GM20000 (cell line): ENCODE results near the gene CDC42EP2.

Source experiments
- DNase-seq: peaks from one replicate; pipeline ENCODE4 v3.0.0; 2012; ENCODE audit warnings: low spot score
- CTCF ChIP-seq: IDR thresholded peaks from 2 replicates; pipeline ENCODE4 v1.5.1; 2012; ENCODE audit warnings: mild to moderate bottlenecking, control low read depth; ENCODE audit errors: extremely low read depth, missing control alignments

Gene CDC42EP2

GRCh38 chr11:65279279-65279678 is 35.4 kb upstream of the CDC42EP2 start:
- DNase-seq, result no peak
- TF ChIP-seq CTCF, result no peak

- TF ChIP-seq CTCF, result no peak
- peak; percentile 64 for DNase-seq
Measured at GRCh38 chr11:65279741-65280440, 34.8 kb upstream of the CDC42EP2 start.

DNA sequence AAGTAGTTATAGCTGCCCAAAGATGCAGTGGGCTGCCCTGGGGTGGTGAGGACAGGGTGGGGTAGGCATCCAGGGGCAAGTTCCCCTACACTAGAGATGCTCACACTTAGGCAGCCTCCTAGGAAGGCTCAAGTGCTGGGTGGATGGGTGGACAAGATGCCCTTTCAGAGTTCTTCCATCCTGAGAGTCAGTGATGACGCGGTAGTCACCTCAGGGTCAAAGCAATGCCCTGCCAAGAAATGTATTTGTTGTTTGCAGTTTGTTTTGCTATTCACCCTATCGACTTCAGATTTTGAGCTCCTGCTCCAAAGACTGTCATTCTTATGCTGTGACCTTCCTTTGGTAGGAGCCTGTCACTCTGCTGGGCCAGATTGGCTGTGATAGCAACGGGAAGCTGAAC is 34.0 kb upstream of the CDC42EP2 start:
- no peak for DNase-seq
- TF ChIP-seq CTCF, result no peak

- no peak for TF ChIP-seq CTCF
Measured at GRCh38 chr11:65286686-65287085, 28.0 kb upstream of the CDC42EP2 start.

DNA sequence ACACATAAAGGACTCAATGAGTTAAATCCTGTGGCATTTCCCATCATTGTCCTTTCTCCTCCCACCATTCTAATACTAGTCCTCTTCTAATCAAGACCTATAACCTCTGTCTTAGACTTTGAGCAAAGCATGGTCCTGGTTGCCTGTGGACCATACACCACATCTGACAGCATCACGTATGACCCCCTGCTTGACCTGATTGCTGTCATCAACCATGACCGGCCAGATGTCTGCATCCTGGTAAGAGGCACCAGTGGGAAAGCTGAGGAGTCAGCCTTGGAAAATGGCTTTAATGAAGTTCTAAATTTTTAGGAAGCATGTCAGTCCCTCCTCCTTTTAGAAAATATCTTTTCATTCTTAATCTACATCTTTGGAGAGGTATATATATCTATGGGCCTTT is 27.1 kb upstream of the CDC42EP2 start:
- TF ChIP-seq CTCF, result no peak
- DNase-seq, result no peak

More at GRCh38 chr11:65286686-65287085, 28.0 kb upstream of the CDC42EP2 start:
- no peak for DNase-seq

DNA sequence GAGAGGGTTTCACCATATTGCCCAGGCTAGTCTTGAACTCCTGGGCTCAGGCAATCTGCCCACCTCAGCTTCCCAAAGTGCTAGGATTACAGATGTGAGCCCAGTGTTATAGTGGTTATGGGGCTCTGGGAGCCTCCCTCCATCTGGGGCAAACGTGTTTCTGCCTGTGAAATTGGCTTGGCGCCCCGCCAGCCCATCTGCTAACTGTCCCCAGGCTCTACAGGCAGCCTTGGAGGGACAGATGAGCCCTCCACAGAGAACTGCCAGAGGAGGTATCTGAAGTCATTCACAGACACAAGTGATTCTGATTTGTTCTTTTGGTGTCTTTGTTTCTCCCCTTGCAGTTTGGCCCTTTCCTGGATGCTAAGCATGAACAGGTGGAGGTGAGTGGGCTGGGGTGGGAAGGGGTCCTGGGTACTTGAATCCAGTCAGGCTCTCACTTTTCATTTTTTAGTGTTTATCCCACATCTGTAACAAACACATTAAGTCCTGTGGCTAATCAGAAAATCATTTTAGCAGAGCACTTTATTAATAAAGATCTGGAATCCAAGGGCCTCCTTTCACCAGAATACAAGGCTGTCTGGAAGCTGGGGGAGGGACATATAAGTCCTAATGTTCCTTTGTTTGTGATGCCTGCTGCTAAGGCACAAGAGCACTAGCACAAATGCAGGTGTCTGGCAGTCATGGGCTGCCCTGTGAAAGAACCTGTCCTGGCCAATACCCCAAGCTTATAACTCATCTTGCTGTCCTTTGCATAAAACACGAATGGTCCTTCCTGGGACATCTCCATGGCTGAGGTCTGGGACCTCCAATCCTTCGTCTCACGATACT is 25.7 kb upstream of the CDC42EP2 start:
- DNase-seq, result no peak
- no peak for TF ChIP-seq CTCF

- peak; percentile 60 for DNase-seq
Measured at GRCh38 chr11:65290448-65291165, 24.1 kb upstream of the CDC42EP2 start.

More at GRCh38 chr11:65290448-65291165, 24.1 kb upstream of the CDC42EP2 start:
- TF ChIP-seq CTCF, result no peak
